ENCODE results near the gene KRTAP10-5.
"Not testable (repeated sequence)": the region's sequence is repeated elsewhere in the genome, so short reads cannot be mapped to it uniquely, and the experiment has no call there.

The KRTAP10-5 gene

GRCh38 chr21:44590897-44591800 lies 10.7 kb upstream of the KRTAP10-5 start:
- DNase-seq (ENCODE audit: low spot score) = not testable (repeated sequence)

GRCh38 chr21:44590311-44590721 lies 9.9 kb upstream of the KRTAP10-5 start:
- DNase-seq (ENCODE audit: low spot score) = no peak

- DNase-seq (ENCODE audit: low spot score) = no peak
These were observed 9.3 kb upstream of the KRTAP10-5 start for GRCh38 chr21:44589586-44590305.

- no peak for DNase-seq (ENCODE audit: low spot score)
These were observed 8.7 kb upstream of the KRTAP10-5 start for GRCh38 chr21:44589094-44589493.

- DNase-seq (ENCODE audit: low spot score) = no peak
These were observed 5.5 kb upstream of the KRTAP10-5 start for GRCh38 chr21:44585892-44586291.

- no peak for DNase-seq (ENCODE audit: low spot score)
These were observed 3.4 kb upstream of the KRTAP10-5 start for GRCh38 chr21:44583800-44584147.

- no peak for DNase-seq (ENCODE audit: low spot score)
These were observed 2.8 kb upstream of the KRTAP10-5 start for GRCh38 chr21:44583089-44583799.

GRCh38 chr21:44582055-44582454 lies 1.7 kb upstream of the KRTAP10-5 start:
- no peak for DNase-seq (ENCODE audit: low spot score)

- DNase-seq (ENCODE audit: low spot score) = no peak
These were observed 754 bp upstream of the KRTAP10-5 start for GRCh38 chr21:44581158-44581557.

- no peak for DNase-seq (ENCODE audit: low spot score)
These were observed 615 bp downstream of the KRTAP10-5 start for GRCh38 chr21:44579833-44580144.

- DNase-seq (ENCODE audit: low spot score) = no peak
These were observed 1.2 kb downstream of the KRTAP10-5 start for GRCh38 chr21:44579056-44579832.

GRCh38 chr21:44578371-44579055 lies 1.9 kb downstream of the KRTAP10-5 start:
- DNase-seq (ENCODE audit: low spot score) = no peak

GRCh38 chr21:44576025-44576420 lies 4.4 kb downstream of the KRTAP10-5 start:
- DNase-seq (ENCODE audit: low spot score) = no peak

- no peak for DNase-seq (ENCODE audit: low spot score)
These were observed 4.9 kb downstream of the KRTAP10-5 start for GRCh38 chr21:44575307-44576024.

GRCh38 chr21:44574457-44575306 lies 5.7 kb downstream of the KRTAP10-5 start:
- no peak for DNase-seq (ENCODE audit: low spot score)

GRCh38 chr21:44573630-44574456 lies 6.6 kb downstream of the KRTAP10-5 start, which contains the start of gene KRTAP10-4:
TSS of gene KRTAP10-4 (plus strand) at chr21:44573729. CDS start at chr21:44573759, 30 bp downstream.
- not testable (repeated sequence) for DNase-seq (ENCODE audit: low spot score)

GRCh38 chr21:44572959-44573583 lies 7.3 kb downstream of the KRTAP10-5 start:
- DNase-seq (ENCODE audit: low spot score) = no peak

Measured in germinal center (tissue), 1 donor.